AML-193 (cell line): ENCODE data around the gene STX16.

Experiments
- DNase-seq, 2 experiments: peaks; one replicate each; lab custom pipeline; 2025; lab: John Stamatoyannopoulos, UW

The STX16 gene

GRCh38 chr20:58677079-58677604 is 26.1 kb downstream of the STX16 start:
- DNase-seq, result no peak

- DNase-seq, result no peak
Observed at GRCh38 chr20:58677808-58678207, 26.7 kb downstream of the STX16 start.

DNA sequence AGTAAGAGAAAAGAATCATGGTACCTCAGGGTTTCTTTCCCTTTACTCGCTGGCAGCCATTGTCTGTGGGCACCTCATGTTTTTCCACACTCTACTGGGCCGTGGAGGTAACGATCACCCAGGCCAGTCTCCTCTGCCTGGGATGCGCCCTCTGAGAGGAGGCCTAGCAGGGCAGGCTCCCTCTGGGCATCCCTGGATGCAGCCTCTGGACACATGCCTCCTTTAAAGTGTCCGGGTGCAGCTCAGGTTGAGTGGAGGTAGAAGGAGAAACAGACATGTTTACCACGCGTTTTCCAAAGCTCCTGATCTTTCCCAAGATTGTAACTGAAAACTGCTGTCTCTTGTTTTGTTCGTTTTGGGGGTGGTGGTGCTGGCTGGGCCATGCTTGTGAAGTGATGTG is 27.7 kb downstream of the STX16 start:
- no peak for DNase-seq

GRCh38 chr20:58682656-58683531 is 31.8 kb downstream of the STX16 start:
- no peak for DNase-seq

- DNase-seq, result no peak
Observed at GRCh38 chr20:58684291-58684690, 33.2 kb downstream of the STX16 start.

GRCh38 chr20:58685988-58686387 is 34.9 kb downstream of the STX16 start:
- DNase-seq, result no peak

GRCh38 chr20:58688414-58688813 is 37.3 kb downstream of the STX16 start:
- no peak for DNase-seq

DNA sequence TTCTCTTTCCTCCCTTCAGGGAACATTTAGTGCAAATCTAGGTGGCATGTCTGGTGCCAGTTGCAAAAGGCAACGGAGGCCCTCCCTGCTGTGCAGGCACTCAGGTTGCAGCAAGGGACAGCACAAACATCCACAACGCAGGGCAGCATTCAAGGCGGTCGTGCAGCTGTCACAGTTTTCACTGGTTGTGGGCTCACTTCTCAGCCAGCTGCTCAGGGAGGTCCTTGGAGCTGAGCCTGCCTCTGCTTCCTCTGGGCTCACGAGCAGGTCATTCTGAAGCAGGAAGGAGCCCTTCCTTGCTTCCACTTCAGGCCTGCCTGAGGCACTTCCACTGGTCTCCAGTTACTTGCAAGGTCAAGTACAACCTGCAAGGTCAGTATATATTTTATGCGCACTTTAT is 37.8 kb downstream of the STX16 start:
- peak in 1 of 2 experiments; percentile 14 for DNase-seq

DNA sequence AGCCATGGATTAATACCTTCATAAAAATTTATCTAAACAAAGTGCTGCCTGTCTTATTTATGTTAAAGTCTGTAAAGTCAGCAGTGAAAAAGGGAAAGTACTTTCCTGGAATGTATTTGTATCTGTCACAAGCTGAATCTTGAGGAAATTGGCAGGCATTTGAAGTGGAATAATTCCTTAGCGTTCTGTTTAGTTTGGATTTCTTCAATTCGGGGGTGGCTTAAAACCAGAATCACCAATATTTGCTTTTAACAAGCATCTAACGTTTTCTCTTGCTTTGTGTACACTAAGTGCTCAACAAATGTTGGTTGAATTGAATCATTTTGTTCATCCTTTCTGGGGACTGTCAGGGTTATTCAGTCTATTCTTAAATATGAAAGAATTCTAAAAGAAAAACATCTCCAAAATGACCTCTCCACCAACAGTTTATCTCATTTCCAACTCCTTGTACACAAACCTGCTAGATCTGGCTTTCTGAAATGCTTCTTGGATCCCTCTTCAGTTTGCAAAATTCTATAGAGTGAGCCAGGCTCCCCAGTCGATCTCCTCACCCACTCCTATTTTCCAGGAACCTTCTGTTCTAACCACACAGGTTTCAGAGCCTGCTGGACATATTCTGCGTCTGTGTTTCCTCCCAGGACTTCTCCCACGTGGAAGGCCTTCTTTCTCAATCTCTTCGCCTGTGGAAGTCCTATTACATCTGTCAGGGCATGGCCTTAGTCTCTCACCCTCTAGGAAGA is 39.5 kb downstream of the STX16 start:
- no peak for DNase-seq

DNA sequence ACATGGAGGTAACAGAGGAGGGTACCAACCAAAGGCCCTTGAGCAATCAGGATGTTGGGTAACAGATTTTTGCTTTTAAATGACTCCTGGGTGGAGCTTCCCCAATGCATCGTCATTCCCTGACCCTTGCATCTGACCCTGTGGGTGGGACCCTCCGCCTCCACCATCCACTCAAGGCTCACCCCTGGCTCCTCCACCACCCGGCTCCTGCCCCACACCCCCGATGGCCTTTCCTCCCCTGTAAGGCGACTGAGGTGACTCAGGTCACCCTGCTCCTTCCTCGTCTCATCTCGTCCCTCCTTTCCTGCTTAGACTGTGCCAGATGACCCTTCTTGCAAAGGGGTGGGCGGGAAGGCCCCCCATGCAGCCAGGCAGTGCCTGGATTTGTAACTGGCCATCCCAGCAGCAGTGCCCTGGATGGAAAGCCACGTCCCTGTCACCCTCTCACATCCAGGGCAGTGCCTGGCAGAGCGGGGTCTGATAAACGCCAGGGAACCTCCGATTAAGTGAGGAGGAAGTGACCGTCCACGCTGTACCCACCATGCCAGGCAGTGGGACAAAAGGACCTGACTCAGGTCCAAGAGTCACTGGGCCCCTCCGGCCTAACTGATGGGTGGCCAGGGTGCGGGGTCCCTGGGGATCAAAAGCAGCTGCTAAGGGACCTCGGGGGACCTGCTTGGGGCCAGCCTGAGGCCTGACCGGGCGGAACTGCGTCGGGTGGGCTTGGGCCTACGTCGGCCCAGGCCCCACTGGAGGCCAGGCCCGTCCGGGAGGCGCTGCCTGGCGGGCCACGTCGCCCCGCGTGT is 40.9 kb downstream of the STX16 start:
- DNase-seq, result peak; percentile 91

DNA sequence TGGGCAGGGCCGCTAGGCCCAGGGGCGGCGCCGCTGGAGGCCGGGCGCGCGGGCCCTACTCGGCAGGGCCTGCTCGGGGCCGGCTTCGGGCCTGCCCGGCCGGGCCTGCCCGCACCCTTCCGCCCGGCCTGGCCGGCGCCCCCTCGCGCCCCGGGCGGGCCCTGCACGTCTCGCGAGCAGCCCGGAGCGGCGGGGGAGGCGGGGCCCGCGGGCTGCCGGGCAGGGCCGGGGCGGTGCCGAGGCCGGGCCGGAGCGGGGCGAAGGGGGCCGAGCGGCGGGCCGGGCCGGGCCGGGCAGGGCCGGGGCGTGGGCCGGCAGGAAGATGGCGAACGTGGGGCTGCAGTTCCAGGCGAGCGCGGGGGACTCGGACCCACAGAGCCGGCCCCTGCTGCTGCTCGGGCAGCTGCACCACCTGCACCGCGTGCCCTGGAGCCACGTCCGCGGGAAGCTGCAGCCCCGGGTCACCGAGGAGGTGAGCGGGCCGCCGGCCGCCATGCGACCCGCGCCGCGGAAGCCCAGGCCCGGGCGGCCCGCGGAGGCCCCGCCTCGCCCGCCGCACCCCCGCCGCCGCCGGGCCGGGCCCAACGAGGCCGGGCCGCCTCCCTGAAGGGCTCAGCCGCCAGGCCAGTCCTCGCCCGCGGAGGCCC is 41.6 kb downstream of the STX16 start, which contains the start of gene NPEPL1:
TSS of gene NPEPL1 (plus strand) at position 222 of the 647 bp plus-strand sequence. CDS start at position 323, 101 bp downstream.
- DNase-seq, result peak; percentile 42 to 55

DNA sequence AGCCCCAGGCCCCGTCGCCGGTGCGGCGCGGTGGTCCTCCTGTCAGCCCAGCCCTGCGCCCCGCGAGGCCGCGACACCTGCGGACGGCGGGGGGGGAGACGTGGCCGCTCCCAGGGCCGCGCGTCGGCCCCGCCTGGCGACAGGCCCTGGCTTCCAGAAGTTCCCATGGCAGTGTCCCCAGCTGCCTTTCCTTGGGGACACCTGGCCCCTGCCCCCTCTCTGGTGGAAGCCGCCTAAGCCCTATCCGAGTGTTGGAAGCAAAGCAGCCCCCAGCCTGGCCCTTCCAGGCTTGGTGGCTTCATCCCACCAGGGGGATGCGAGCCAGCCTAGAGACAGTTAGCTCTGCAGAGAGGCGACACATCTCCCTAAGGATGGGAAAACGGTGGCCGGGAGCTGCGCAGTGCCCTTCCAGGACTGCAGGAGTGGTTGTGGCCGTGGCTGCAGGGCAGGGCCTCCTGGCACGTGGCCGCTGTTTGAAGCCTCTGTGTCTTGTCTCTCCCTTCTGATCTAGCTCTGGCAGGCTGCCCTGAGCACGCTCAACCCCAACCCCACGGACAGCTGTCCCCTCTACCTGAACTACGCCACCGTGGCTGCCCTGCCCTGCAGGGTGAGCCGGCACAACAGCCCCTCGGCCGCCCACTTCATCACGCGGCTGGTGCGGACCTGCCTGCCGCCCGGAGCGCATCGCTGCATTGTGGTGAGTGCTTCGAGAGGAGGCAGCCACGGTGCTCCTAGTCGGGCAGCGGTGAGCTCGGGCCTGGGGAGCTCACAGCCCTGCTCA is 42.3 kb downstream of the STX16 start:
- no peak for DNase-seq

DNA sequence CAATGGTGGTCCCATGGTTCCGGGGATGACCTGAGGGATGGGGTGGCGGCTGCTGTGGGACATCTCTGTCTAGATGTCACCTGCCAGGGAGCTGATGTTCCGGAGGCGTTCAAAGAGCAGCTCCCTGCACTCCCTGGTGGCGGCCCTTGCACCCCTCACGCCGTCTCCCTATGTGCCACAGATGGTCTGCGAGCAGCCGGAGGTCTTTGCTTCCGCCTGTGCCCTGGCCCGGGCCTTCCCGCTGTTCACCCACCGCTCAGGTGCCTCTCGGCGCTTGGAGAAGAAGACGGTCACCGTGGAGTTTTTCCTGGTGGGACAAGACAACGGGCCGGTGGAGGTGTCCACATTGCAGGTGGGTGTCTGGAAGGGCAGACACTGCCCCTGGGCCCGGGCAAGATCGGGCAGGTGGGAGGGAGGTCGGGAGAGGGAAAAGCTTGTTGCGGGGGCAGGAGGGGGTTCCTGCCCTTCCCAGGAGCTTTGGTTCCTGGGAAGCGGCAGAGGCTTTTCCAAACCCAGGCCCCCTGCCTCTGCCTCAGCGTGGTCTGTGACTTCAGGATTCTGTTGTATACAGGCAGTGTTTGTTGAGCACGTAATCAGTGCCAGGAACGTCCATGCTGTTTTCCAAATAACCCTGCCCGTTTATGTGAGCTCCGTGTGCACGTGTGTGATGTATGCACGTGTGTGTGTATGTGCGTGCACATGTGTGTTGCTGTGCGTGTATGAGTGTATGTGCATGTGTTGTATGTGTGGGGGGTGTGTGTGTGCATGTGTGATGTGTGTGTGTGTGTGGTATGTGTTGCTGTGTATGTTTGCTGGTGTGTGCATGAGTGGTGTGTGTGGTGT is 43.4 kb downstream of the STX16 start:
- no peak for DNase-seq

GRCh38 chr20:58695084-58695722 is 44.1 kb downstream of the STX16 start:
- no peak for DNase-seq

DNA sequence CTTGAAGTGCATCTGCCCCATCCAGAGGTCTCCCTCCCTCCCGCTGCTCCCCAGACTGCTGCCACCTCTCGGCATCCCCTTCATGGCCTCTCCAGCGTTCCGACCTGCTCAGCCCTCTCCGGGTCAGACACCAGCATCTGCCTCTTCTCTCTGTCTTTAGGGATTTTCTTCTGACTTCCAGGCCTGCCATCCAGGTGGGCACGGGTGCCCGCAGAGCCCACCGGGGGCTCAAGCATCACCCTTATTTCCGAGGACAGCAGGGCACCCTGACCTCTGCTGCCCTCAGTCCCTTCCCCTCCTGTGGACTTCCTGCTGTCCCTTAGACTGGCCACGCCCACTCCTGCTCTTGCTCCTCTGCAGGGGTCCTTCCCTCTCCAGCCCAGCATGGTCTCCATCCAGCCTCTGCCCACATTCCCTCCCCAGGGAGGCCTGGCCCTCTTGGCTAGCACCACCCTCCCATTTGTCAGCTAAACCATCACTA is 44.9 kb downstream of the STX16 start:
- no peak for DNase-seq

- DNase-seq, result no peak
Observed at GRCh38 chr20:58696411-58696961, 45.4 kb downstream of the STX16 start.

GRCh38 chr20:58697201-58697866 is 46.3 kb downstream of the STX16 start:
- DNase-seq, result no peak
